A549 (cell line): Measurements from ENCODE around the gene TSHZ3. TPM values are rescaled to one million over a fixed set of nuclear protein-coding genes. Genes with fewer than 3 reads are reported as not detected.

Experiments
- ATAC-seq, 2 experiments: fragments of 200-7000 bp in 1 of 2; fragments of >200 bp in 1 of 2; cut with Nextera tagmentation in 1 of 2; cut with Tn5 transposase in 1 of 2; 3 replicates each; pipeline versions ENCODE4 v1.8.0 to v1.9.1; 2018 to 2020; ENCODE audit warnings: mild to moderate bottlenecking in 1 of 2, moderate library complexity in 1 of 2
- CTCF ChIA-PET: fragments of 300-600 bp; sonication (Branson Sonifier 250); formaldehyde crosslinking; extraction: SDS; loops from one replicate; lab custom pipeline; 2021; ENCODE audit warnings: antibody characterized with exemption, inconsistent platforms; lab: Yijun Ruan, JAX
- POLR2A ChIA-PET: fragments of 350-600 bp; formaldehyde crosslinking; extraction: SDS; loops from one replicate; lab custom pipeline; 2021; ENCODE audit warnings: antibody characterized with exemption, inconsistent platforms; lab: Yijun Ruan, JAX
- DNase-seq, 2 experiments: peaks; one replicate each; pipeline versions ENCODE4 v3.0.0 to v3.0.0-alpha.2; 2011 to 2016; ENCODE audit warnings: low read depth in 1 of 2, low spot score in 1 of 2
- FAIRE-seq: peaks from 2 replicates; lab custom pipeline; 2011; peaks lifted over from hg19 to GRCh38; lab: Jason Lieb, UNC
- H3K27ac ChIP-seq, 2 experiments: fragments of >200 bp; sonication (Bioruptor Twin); formaldehyde crosslinking; 3 replicates each; pipeline ENCODE4 v1.5.1; 2016 to 2017
- H3K4me1 ChIP-seq: fragments of >200 bp; sonication (Bioruptor Twin); formaldehyde crosslinking; 3 replicates; pipeline ENCODE4 v1.6.1; 2016
- H3K4me2 ChIP-seq: fragments of >200 bp; sonication (Bioruptor Twin); formaldehyde crosslinking; 3 replicates; pipeline ENCODE4 v1.6.1; 2016
- H3K4me3 ChIP-seq: fragments of >200 bp; sonication (Bioruptor Twin); formaldehyde crosslinking; 3 replicates; pipeline ENCODE4 v1.5.1; 2016
- H3K9me3 ChIP-seq: fragments of >200 bp; sonication (Bioruptor Twin); formaldehyde crosslinking; 3 replicates; pipeline ENCODE4 v1.6.1; 2016
- ATOH8 ChIP-seq: fragments of 250-450 bp; sonication (Bioruptor Pico); IDR thresholded peaks from 2 replicates; pipeline ENCODE4 v1.5.0; 2020; ENCODE audit warnings: low read depth, mild to moderate bottlenecking, moderate library complexity
- BCL3 ChIP-seq: fragments of >200 bp; sonication (Bioruptor Twin); formaldehyde crosslinking; IDR thresholded peaks from 3 replicates; pipeline ENCODE4 v1.6.1; 2016
- BHLHE40 ChIP-seq: IDR thresholded peaks from 2 replicates; pipeline ENCODE4 v1.6.1; 2012; ENCODE audit warnings: low read depth, low read length, inconsistent platforms
- CBX2 ChIP-seq: fragments of 200-600 bp; sonication (generic); IDR thresholded peaks from 2 replicates; pipeline ENCODE4 v1.6.1; 2016; ENCODE audit warnings: low read depth, mild to moderate bottlenecking, borderline replicate concordance
- CEBPB ChIP-seq, 2 experiments: fragments of >200 bp in 1 of 2; sonication (Bioruptor Twin) in 1 of 2; formaldehyde crosslinking in 1 of 2; IDR thresholded peaks; 2 replicates each; pipeline ENCODE4 v1.6.1; 2012 to 2016
- CHD4 ChIP-seq: fragments of 200-600 bp; sonication (generic); IDR thresholded peaks from 2 replicates; pipeline ENCODE4 v1.6.1; 2016; ENCODE audit warnings: antibody characterized with exemption, mild to moderate bottlenecking, borderline replicate concordance
- CTCF ChIP-seq: fragments of >200 bp; sonication (Bioruptor Twin); formaldehyde crosslinking; IDR thresholded peaks from 3 replicates; pipeline ENCODE4 v1.5.1; 2016
- E2F6 ChIP-seq: IDR thresholded peaks from 2 replicates; pipeline ENCODE4 v1.6.1; 2012; ENCODE audit warnings: low read depth, borderline replicate concordance
- EHF ChIP-seq: fragments of 250-450 bp; sonication (Bioruptor Pico); IDR thresholded peaks from 2 replicates; pipeline ENCODE4 v1.5.0; 2020; ENCODE audit warnings: mild to moderate bottlenecking
- EHMT2 ChIP-seq: fragments of 200-600 bp; sonication (generic); IDR thresholded peaks from 2 replicates; pipeline ENCODE4 v1.6.1; 2016; ENCODE audit warnings: antibody characterized with exemption, low read depth, mild to moderate bottlenecking, moderate library complexity
- EP300 ChIP-seq, 2 experiments: fragments of >200 bp; sonication (Bioruptor Twin); formaldehyde crosslinking; IDR thresholded peaks; 2 replicates in 1 of 2; 3 replicates in 1 of 2; pipeline ENCODE4 v1.6.1; 2016 to 2017
- ESRRA ChIP-seq: fragments of 150-350 bp; IDR thresholded peaks from 2 replicates; pipeline ENCODE4 v1.6.1; 2014; ENCODE audit warnings: mild to moderate bottlenecking, low read length, borderline replicate concordance
- FOSB ChIP-seq: fragments of 250-450 bp; sonication (Bioruptor Pico); IDR thresholded peaks from 2 replicates; pipeline ENCODE4 v1.5.0; 2020; ENCODE audit warnings: mild to moderate bottlenecking, moderate library complexity
- FOSL2 ChIP-seq, 2 experiments: fragments of 450-650 bp in 1 of 2; fragments of >200 bp in 1 of 2; sonication (Bioruptor Twin) in 1 of 2; formaldehyde crosslinking; IDR thresholded peaks; 2 replicates each; pipeline versions ENCODE4 v1.5.0 to v1.6.1; 2016 to 2020; ENCODE audit warnings: mild to moderate bottlenecking in 1 of 2, moderate library complexity in 1 of 2
- HES2 ChIP-seq: fragments of >200 bp; sonication (Bioruptor Twin); formaldehyde crosslinking; IDR thresholded peaks from 2 replicates; pipeline ENCODE4 v1.6.1; 2016
- HOXA7 ChIP-seq: fragments of 250-450 bp; sonication (Bioruptor Pico); IDR thresholded peaks from 2 replicates; pipeline ENCODE4 v1.5.0; 2020; ENCODE audit warnings: mild to moderate bottlenecking, moderate library complexity
- JUN ChIP-seq, 2 experiments: fragments of >200 bp; sonication (Bioruptor Twin); formaldehyde crosslinking; IDR thresholded peaks; 2 replicates in 1 of 2; 3 replicates in 1 of 2; pipeline ENCODE4 v1.6.1; 2016 to 2017
- NPAS2 ChIP-seq: fragments of 250-450 bp; sonication (Bioruptor Pico); IDR thresholded peaks from 2 replicates; pipeline ENCODE4 v1.8.0; 2022; ENCODE audit warnings: mild to moderate bottlenecking, moderate library complexity, borderline replicate concordance
- POLR2AphosphoS2 ChIP-seq: conservative IDR thresholded peaks from 2 replicates; pipeline ENCODE4 v1.6.1; 2012; ENCODE audit warnings: low read length, improper control_type of control experiment, inconsistent platforms
- RAD21 ChIP-seq, 2 experiments: fragments of >200 bp in 1 of 2; sonication (Bioruptor Twin) in 1 of 2; formaldehyde crosslinking in 1 of 2; IDR thresholded peaks in 1 of 2; conservative IDR thresholded peaks in 1 of 2; 2 replicates in 1 of 2; 3 replicates in 1 of 2; pipeline ENCODE4 v1.6.1; 2012 to 2018; ENCODE audit warnings: inconsistent platforms in 1 of 2
- RFX5 ChIP-seq: fragments of 450-650 bp; IDR thresholded peaks from 2 replicates; pipeline ENCODE4 v1.7.1; 2014; ENCODE audit warnings: antibody characterized with exemption, mild to moderate bottlenecking, moderate library complexity
- ZFP36 ChIP-seq: fragments of 450-650 bp; IDR thresholded peaks from 2 replicates; pipeline ENCODE4 v1.6.1; 2014; ENCODE audit warnings: borderline replicate concordance; ENCODE audit not compliant: partially characterized antibody
- ZSCAN20 ChIP-seq: fragments of 250-450 bp; sonication (Bioruptor Pico); IDR thresholded peaks from 2 replicates; pipeline ENCODE4 v1.8.0; 2022; ENCODE audit warnings: mild to moderate bottlenecking, moderate library complexity
- WGBS: methylation state at CpG from one replicate; pipeline ENCODE4 v1.1.6; 2017; ENCODE audit errors: missing lambda C conversion rate; 5-methylcytosine and 5-hydroxymethylcytosine counted together
- polyA plus RNA-seq, 4 experiments: library from polyadenylated mRNA; depleted of rRNA in 3 of 4; stranded (reverse); fragments of >200 nt; fragmentation: RNase III in 1 of 4; extraction: RNeasy Plus Mini Kit Qiagen cat#74134 plus additional on column Dnase treatment in 1 of 4; gene quantifications; 2 replicates in 3 of 4; 3 replicates in 1 of 4; pipeline ENCODE4 v1.2.3, GENCODE V29; 2011 to 2017

Gene TSHZ3
- polyA plus RNA-seq, 2 of the 4 experiments (the other 2 are of a cell fraction), result 0.92 to 2.0 TPM

GRCh38 chr19:31328238-31328637, 21.0 kb downstream of the TSHZ3 start:
- ChIA-PET CTCF (interaction anchor here (1.5 to 1.8 kb wide), 3 partner anchors 9 to 897 kb away, joined by 3 to 10 read pairs (median 9); no protein-coding TSS in a partner anchor), POLR2A (no interaction called here)
- DNase-seq (no peak), FAIRE-seq (no peak), ATAC-seq (no peak)
- 66% methylated on average over 4 of the region's 4 CpGs for WGBS
- TF ChIP-seq FOSB (CRISPR knock-in tag) (no peak), CTCF (no peak), POLR2AphosphoS2 (no peak), ZFP36 (no peak), NPAS2 (no peak), HES2 (no peak), ATOH8 (CRISPR knock-in tag) (no peak), E2F6 (no peak), RAD21 (conservative IDR thresholded peaks at IDR 0.05 in 1 of 2, IDR thresholded peaks at IDR 0.05 in 1 of 2) (no peak), BCL3 (no peak), JUN (IDR thresholded peaks at IDR 0.05) (no peak), RFX5 (no peak), CBX2 (no peak), ESRRA (no peak), EHMT2 (no peak)
- Histone ChIP-seq H3K9me3 (no peaks in the 10 kb centered on the region), H3K27ac (no peak overlapping the region), H3K4me3 (no peak overlapping the region), H3K4me1 (no peaks in the 10 kb centered on the region), H3K4me2 (no peak overlapping the region)

GRCh38 chr19:31326329-31327028, 22.8 kb downstream of the TSHZ3 start:
- H3K27ac ChIP-seq, result no peak overlapping the region
- no peak overlapping the region for H3K4me3 ChIP-seq
- CTCF ChIA-PET, result interaction anchor here (0.9 to 1.2 kb wide), 2 partner anchors 11 to 28 kb away, joined by 3 to 5 read pairs; no protein-coding TSS in a partner anchor
- H3K4me1 ChIP-seq, result no peaks in the 10 kb centered on the region
- no peak for ATAC-seq
- FAIRE-seq, result peak; percentile 49
- WGBS, result 32% methylated on average over 14 of the region's 14 CpGs
- POLR2A ChIA-PET, result no interaction called here
- H3K4me2 ChIP-seq, result no peak overlapping the region
- DNase-seq, result no peak
- no peaks in the 10 kb centered on the region for H3K9me3 ChIP-seq
- TF ChIP-seq ZSCAN20 (CRISPR knock-in tag) (no peak), ESRRA (no peak), JUN (IDR thresholded peaks at IDR 0.05) (no peak), FOSL2 (IDR thresholded peaks at IDR 0.05) (no peak), FOSL2 (CRISPR knock-in tag; IDR thresholded peaks at IDR 0.05) (no peak), CHD4 (no peak), CEBPB (IDR thresholded peaks at IDR 0.05) (no peak), ATOH8 (CRISPR knock-in tag) (no peak), EP300 (IDR thresholded peaks at IDR 0.05) (no peak), BCL3 (no peak), EHF (CRISPR knock-in tag) (no peak), EHMT2 (no peak), HOXA7 (CRISPR knock-in tag) (no peak), BHLHE40 (no peak)
